Fibroblast of skin of abdomen (primary cell): ENCODE measurements around the gene POLR3G. TPM values are rescaled to one million over a fixed set of nuclear protein-coding genes. Genes with fewer than 3 reads are reported as not detected.
A peak's percentile ranks its signal among the peaks of the same experiment; 100 is the strongest.

Experiments
- DNase-seq: peaks from one replicate; pipeline ENCODE4 v3.0.0-alpha.2; 2013
- polyA plus RNA-seq, 2 experiments: library from polyadenylated mRNA; unstranded; fragments of 120-200 nt; gene quantifications; one replicate each; pipeline ENCODE4 v1.2.1, GENCODE V29; 2013; ENCODE audit not compliant: insufficient read length in 2 of 2

The POLR3G gene, protein sequence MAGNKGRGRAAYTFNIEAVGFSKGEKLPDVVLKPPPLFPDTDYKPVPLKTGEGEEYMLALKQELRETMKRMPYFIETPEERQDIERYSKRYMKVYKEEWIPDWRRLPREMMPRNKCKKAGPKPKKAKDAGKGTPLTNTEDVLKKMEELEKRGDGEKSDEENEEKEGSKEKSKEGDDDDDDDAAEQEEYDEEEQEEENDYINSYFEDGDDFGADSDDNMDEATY
- 5.4 TPM for polyA plus RNA-seq (2013, experiment 1 of 2; ENCODE audit: insufficient read length)
- polyA plus RNA-seq (2013, experiment 2 of 2; ENCODE audit: insufficient read length): 6.0 TPM

DNA sequence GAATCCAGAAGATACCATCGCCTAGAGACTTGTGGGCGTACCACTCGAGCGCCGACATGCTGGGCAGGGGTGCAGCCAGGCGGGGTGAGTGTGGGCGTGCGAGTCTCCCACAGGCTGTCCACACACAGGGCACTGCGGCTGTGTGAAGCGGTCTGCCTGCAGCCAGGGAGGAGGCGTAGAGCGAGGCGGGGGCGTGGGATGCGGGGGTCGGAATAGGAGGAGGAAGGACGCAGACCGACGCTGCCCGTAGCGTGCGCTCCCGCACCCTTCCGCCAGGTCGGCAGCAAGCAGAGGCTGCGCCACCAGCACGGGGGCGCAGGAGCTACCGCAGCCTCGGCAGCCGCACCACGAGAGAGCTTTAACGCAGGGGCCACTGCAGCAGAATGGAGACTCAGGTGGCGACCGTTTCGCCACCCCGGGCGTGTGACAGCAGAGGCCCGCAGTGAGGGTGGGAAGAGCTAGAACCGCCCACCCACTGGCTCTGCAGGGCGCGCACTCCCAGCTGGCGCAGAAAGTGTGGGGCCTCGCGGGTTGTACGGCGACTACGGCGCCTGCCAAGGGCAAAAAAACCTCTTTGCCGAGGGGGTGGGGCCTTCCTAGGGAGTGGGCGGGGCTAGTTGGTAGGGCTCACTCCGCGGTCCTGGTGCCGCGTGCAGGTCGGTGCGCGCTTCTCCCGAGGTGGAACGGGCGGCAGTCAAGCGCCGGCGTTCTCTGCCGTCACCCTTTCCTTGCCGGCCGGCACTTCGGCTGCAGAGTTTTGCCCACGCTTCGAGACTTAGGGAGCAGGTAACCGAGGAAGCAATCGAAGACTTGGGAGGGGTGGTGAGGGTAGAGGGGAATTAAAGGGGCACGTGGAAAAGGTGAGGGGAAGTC, at the start of gene POLR3G, which contains the start of gene MBLAC2:
Gene POLR3G, plus strand, starts transcription at position 630 of the 873 bp plus-strand sequence. CDS start 10,704 bp downstream, outside the sequence.
Gene MBLAC2, minus strand, starts transcription at position 537 of the 873 bp plus-strand sequence. Its CDS starts 479 bp downstream, at position 58.
- DNase-seq: peak; percentile 91

DNA sequence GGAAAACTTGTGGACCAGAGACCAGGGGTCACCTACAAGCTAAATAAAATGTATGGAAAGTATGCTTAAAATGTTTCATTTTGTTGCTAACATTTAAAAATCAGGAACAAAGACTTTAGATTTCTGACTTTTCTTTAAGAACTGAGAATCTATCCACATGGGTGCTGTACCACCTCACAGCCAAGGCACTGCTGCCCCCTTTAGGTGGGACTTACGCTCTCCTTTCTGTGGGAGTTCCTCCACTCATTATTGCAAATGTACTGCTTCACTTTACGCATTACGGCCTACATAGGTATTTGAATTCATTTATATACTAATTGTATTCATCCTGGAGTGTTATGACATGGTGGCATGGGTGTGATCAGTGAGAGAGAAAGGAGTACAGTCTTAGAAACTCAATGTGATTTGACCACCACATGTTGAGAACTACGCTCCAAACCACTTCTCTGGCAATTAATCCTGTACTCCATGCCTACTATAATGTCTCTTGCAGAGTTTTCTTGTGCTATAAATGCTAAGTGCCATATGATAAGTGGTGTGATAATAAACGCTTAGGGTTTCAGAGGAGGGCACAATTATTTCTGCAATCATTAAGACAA, 40.4 kb upstream of the POLR3G start:
- peak; percentile 34 for DNase-seq

DNA sequence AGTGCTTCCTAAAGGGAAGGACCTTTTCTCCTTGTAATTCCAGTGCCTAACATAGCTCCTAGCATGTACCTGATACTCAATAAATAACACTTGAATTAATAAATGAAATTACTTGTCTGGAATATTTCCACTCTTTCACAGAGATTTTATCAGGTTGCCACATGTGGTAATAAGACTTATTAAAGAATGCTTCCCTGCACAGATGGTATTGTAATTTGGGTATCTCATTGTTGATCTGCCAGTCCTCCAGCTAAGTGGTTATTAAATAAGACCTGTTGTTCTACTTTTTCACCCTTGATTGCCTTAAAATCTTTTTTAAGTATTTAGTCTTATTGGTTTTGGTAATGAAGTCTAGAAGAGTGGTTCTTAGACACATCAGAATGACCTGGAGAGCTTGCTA, 37.0 kb upstream of the POLR3G start:
- DNase-seq: no peak

DNA sequence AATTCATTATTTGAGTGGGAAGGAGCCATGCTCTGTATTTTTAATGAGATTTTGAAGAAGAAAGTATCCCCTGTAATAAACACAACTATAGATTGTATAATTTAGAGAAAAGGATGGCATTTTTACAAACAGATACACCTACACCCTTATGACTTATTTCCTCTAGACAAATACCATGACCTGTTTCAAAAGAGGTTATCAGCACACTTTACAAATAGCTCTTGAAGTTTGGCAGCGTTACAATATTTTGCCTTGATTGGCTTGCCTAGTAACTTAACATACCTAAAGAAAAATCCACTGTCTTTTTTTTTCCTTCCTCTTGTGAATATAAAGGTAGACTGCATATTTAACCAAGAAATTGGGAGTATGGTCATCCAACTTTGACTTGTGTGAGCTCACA, 36.6 kb upstream of the POLR3G start:
- DNase-seq: no peak

DNA sequence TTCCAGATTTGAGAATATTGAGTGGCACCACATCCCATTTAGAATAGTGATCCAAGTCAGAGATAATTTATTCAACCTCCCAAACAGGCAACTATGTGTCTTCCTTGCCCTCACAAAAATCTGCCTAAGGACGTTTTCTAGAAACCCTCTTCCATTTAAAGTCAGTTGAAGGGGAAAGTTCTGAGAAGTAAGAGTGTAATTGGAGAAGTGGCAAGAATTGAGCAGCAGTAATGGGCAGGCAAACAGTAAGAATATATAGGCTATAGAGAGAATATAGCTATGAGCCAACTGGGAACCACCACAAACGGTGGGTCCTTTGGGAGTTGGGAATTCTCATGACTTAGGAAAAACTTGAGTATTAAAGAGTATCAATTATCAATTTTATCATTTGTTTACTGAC, 34.0 kb upstream of the POLR3G start:
- DNase-seq: no peak

DNA sequence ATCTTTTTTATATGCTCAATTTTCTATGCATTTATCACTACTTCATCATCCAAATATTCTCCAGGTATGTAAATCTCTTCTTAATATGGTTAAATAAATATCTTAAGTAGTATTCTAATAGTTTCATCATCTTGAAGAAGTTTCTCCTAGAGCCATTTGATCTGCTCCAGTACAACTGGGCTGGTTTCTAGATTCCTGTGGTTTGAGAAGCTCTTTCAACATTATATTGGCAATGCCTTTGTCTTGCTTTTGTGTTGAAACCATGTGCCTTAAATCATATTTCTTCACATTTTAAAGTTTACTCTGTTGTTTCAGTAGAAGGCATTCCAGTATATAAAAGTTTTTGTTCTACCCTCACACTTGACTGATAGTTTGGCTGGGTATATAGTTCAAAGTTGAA, 27.7 kb upstream of the POLR3G start:
- peak; percentile 60 for DNase-seq

DNA sequence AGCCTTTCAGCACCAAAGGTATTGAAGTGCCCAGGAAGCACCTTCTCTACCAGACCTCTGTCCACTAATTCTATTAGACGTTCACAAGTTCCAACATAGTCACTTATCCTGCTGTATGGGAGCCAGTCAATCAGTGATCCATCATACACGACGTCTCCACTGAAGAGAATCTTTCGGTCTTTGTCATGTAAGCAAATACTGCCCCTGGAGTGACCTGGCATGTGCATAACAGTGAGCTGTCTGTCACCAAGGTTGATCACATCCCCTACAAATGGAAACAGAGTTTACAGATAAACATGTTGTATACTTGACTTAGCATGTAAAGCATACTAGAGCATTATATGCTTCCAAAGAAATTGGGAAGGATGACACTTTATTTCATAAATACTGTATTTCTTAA, 13.4 kb upstream of the POLR3G start:
- no peak for DNase-seq

DNA sequence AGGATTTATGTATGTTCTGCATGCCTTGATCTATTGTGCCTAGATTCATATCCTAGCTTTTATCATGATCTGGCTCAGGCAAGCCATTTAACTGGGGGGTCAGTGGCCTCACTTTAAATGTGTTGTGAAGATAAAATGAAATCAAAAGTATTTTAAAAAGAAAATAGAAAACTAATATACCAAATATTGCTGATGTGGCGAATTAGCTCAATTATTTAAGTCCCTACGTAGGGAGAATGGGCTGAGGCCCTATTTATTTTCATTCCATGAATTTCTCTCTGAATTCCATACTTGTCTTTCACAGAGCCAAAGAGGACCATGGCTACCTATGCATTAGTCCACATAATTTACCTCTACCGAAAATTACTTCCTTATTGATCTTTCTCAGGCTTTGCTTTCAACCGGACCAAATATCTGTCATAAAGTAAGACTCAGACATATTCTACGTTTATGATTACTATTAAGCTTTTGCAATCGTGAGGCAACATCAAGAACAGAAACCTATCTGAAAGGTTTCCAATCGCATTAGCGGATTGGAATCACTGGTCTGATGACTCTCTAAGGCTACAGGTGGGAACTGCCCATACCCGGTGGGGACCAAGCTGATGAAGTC, 1.8 kb upstream of the POLR3G start:
- DNase-seq: no peak

DNA sequence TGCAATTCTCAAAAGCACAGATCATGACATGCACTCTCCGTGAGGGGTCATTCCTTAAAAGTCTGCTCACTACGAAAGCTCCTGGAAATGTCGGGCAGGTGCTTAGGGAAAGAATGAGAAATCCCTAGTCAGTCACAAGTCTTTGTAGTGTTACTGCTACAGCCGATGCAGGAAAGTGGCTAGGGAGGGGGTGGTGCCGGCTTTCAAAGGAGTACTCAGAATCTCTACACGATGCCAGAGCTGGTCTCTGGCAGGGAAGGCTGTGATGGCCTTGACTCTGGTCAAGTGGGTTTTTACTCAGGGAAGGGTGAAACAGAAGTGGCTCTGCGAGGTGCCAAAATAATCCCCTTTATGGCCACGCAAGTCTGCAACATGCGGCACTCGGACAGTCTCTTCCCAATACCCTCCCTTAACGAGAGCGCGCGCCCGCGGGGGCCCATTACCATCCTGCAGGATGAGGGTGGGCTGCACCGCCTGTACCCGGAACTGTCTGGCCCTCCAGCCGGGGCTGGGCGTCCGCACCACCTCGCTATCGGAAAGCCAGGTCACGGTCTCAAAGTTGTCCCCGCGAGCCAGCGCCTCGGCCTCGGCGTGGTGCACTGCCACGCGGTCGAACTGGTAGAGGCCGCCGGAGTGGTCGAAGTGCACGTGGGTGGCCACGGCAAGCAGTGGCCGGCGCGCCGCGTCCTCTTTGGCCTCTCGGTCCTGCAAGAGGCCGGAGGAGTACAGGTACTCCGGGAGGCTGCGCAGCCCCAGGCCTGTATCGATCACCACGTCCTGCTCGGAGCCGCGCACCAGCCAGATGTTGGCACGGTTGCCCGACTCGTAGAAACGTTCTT, 1.0 kb upstream of the POLR3G start:
- no peak for DNase-seq

DNA sequence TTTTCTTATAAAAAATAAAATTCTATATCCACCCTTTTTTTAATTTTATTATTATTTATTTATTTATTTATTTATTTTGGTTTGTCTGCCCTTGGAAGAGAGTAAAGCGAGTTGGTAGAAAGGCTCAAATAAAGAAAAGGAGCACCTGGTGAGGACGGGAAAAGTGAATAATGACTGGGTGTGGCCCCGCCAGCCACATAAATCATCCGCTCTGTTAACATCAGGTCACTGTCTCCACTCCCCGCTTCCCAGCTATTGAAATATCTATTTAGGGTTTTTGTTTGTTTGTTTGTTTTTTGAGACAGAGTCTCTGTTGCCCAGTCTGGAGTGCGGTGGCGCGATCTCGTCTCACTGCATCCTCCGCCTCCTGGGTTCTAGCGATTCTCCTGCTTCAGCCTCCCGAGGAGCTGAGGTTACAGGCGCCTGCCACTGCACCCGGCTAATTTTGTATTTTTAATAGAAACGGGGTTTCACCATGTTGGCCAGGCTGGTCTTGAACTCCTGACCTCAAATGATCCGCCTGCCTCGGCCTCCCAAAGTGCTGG, 844 bp downstream of the POLR3G start:
- DNase-seq: no peak

DNA sequence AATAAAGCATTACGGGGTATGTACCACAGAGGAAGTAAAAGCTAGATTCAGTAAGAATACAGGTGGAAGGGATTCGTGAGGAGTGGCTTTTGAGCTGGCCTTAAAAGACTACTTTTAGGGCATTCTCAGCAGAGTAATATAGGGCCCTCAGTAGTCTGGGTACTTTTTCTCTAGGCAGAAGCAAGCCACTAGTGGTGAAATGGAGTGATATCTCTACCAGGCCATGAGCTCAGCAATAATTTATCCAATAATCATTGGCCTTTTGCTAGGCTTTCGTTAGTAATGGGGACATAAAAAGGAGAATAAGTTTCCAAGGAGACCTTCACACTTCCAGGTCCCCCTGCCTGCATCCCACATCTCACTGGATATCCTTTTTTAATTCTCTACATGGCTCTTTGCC, 1.7 kb downstream of the POLR3G start:
- DNase-seq: no peak

DNA sequence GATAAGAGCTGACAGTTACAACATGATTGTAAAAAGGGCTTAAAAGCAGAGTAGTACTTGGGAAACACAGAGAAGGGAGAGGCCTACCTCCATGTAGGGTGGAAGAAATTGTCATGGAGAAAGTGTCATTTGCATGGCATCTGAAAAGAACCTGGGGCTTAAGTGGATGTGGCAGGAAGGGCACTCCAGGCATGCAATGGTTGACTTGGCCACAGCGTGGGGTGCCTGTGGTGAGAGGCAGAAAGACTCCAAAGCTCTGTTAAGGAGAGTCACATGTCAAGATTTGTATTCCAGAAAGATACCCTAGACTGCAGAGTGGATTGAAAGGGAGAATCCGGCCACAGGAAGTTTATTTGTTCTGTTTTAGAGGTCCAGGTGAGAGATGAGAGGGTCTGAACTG, 2.4 kb downstream of the POLR3G start:
- no peak for DNase-seq

DNA sequence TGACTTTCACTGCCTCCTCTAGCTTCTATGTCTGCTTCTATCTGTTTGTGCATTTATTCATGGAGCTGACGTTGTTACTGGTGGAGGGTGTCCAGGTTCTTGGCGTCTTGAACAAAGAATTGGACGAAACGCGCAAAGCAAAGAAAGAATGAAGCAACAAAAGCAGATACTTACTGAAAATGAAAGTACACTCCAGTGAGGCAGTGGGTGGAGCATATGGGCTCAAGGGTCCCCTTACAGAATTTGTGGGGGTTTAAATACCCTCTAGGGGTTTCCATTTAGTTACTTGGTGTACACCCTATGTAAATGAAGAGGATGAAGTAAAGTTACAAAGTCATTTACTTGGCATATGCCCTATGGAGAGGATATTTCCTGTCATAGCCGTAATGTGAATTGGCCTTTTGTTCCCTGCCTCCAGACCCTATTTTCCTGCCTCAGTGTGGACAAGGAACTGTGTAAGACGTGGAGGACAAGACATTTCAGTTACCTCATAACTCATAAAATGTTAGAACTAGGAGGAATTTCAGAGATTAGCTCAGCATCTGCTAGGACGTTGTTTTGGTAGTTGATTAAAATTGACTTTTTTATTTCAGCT, 3.1 kb downstream of the POLR3G start:
- DNase-seq: no peak

DNA sequence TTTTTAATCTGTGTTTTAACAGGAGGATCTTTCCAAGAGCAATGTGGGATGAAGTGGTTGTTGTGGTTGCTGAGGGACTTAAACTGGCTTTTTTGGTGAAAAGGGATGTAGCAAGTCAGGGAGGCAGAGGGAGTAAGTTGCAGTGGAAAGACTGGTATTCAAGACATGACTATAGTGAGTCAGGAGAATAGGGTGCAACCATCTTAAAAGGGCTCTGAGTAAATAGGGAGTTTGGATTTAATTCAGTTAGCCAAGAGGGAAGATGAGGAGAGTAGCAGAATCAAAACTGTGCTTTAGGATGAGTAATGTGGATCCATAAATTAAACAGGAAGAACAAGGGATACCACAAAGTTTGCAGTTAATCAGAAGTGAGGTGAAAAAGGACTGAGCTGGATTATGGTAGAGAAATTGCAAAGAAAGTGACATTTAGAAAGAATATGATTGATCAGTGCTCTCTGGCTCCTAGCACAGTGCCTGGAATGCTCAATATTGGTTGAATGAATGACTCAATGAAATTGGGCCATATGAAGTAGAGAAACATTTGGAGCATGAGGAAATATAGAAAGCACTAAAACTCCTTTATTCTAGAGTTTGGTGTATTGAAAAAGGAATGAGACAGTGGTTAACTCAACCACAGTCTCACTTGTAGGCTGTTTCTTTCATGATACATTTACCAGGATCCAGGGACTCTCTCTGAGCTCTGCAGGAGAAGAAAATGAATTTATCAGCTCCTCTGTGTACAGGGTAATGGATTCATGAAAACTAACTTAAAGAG, 5.1 kb downstream of the POLR3G start:
- DNase-seq: peak; percentile 52

DNA sequence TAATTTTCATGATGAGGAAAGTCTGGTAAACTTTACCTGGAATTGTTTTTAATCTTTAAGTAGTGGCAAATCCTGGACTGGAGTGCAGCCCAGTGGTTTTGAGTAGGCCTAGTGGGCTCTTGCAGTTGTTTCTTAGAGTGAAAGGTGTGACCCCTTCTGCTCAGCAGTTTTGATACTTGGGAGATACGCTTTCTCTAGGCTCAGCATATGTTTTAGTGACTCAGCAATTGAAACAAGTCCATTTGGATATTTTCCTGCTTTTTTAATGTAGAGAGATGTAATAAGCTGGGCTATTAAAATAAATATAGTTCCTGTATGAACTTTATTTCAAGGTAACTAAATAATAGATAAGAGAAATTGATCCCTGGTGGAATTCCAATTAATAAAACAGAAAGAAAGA, 6.0 kb downstream of the POLR3G start:
- DNase-seq: no peak

DNA sequence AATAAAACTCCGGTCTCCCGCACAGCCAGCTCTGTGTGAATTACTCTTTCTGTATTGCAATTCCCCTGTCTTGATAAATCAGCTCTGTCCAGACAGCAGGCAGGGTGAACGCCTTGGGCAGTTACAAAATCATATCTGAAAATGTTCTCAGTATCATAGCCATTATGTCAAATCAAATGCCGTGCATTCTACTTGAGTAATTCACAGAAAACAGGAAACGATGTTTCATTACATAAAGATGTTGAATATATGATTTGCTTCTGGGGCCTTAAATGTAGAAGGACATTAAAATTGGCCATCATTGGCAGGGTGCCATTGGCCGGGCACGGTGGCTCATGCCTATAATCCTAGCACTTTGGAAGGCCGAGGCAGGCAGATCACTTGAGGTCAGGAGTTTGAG, 8.5 kb downstream of the POLR3G start:
- DNase-seq: no peak

DNA sequence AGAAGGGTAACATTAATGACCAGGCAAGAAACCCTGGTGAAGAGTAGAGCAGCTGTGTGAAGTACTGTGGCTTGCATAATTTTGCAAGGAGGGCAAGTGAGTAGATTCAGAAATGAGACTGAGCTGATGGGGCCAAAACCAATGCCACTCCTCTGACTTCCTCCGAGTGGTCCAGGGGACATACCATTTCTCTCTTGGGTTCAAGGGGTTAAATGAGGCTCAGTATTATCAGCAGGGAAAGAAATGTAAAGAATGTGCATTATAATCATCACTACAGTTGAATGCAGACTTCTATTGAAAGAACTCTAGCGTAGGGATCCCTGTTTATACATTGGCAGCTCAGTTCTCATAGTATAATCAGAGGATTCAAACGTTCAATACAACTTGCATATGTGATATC, 9.9 kb downstream of the POLR3G start:
- no peak for DNase-seq

DNA sequence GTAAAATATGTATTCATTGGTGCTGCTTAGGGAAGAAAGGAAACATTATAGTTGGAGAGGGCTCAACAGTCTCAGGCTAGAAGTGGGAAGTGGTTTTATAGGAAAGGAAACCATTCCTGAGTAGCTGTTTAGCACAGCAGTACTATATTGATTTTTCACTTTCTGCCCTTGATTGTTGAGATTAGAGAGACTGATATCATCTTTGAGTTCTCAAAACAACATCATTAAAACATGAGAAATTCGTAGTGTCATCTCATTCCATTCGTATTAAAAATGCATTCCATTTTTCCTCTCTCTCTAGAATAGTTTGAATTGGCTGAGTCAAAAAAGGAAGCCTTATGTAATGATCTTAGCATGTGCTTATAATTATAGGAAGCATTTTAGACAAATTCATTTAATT, 14.1 kb downstream of the POLR3G start:
- DNase-seq: peak; percentile 65

DNA sequence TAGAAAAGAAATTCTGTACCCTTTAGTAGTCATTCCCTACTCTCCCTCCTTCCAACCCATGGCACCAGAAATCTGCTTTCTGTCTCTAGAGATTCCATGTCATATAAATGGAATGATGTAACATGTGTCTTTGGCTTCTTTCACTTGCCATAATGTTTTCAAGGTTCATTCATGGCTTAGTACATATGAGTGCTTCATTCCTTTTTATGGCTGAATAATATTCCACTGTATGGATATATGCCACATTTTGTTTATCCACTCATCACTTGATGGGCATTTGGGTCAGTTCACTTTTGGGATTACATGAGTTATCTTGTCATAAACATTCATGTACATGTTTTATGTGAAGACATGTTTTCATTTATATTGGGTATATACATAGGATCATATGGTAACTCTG, 19.4 kb downstream of the POLR3G start:
- no peak for DNase-seq

DNA sequence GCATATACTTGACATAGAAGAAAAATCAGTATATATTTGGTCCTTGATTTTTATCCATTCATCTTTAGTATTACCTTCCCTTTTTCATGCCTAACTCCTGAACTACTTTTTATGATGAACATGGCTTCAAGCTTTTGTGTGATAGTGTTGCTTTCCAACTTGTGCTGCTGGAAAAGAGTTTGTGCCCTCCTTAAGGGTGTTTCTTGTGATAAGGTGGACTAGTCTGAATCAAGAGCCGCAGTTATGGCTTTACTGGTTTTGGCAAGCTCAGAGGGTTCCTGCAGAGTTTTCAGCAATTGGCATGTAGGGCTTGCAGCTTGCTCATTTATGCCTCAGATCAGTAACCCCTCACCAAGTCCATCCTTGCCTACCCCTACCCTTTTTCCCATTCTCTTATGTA, 20.5 kb downstream of the POLR3G start:
- DNase-seq: no peak
